HEK293T (cell line): ENCODE measurements around the gene LIME1.

Source experiments
- BHLHE40 ChIP-seq: fragments of 450-650 bp; IDR thresholded peaks from 2 replicates; pipeline ENCODE4 v1.6.1; 2016; ENCODE audit warnings: mild to moderate bottlenecking, moderate library complexity, borderline replicate concordance
- CTBP1 ChIP-seq: fragments of 450-650 bp; IDR thresholded peaks from 2 replicates; pipeline ENCODE4 v1.6.1; 2016; ENCODE audit warnings: borderline replicate concordance
- ELF4 ChIP-seq: fragments of 450-650 bp; IDR thresholded peaks from 2 replicates; pipeline ENCODE4 v1.6.1; 2017; ENCODE audit warnings: antibody characterized with exemption
- FOXK2 ChIP-seq: fragments of 450-650 bp; IDR thresholded peaks from 2 replicates; pipeline ENCODE4 v1.6.1; 2016; ENCODE audit warnings: mild to moderate bottlenecking
- FOXM1 ChIP-seq: fragments of 450-650 bp; IDR thresholded peaks from 2 replicates; pipeline ENCODE4 v1.6.1; 2017; ENCODE audit warnings: mild to moderate bottlenecking, borderline replicate concordance
- LEF1 ChIP-seq: fragments of 450-650 bp; IDR thresholded peaks from 2 replicates; pipeline ENCODE4 v1.6.1; 2017; ENCODE audit warnings: mild to moderate bottlenecking, borderline replicate concordance
- NFRKB ChIP-seq: fragments of 450-650 bp; IDR thresholded peaks from 2 replicates; pipeline ENCODE4 v1.6.1; 2016; ENCODE audit warnings: mild to moderate bottlenecking, moderate library complexity
- SP1 ChIP-seq: fragments of 450-650 bp; IDR thresholded peaks from 2 replicates; pipeline ENCODE4 v1.6.1; 2017
- SUZ12 ChIP-seq: fragments of 450-650 bp; IDR thresholded peaks from 2 replicates; pipeline ENCODE4 v1.6.1; 2016; ENCODE audit warnings: mild to moderate bottlenecking
- TF ChIP-seq, protein P1 (sequence below): fragments of 450-650 bp; IDR thresholded peaks from 2 replicates; pipeline ENCODE4 v1.6.1; 2016

DNA sequence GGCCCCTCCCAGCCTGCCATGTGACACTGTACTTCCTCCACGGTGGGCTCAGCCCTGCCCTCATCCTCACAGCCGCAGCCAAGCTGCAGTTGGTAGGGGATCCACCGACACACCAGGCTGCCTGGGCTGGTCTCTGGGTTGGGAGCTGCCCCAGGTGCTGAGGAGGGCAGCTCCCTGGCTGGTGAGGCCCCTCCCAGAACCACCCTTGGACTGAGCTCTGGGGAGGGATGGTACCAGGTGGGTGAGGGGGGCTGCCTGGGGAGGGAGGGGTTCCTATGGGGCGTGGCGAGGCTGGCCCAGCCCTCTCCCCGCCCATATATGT lies 40.2 kb upstream of the LIME1 start:
- TF ChIP-seq SP1, result no peak
- TF ChIP-seq, protein P1, sequence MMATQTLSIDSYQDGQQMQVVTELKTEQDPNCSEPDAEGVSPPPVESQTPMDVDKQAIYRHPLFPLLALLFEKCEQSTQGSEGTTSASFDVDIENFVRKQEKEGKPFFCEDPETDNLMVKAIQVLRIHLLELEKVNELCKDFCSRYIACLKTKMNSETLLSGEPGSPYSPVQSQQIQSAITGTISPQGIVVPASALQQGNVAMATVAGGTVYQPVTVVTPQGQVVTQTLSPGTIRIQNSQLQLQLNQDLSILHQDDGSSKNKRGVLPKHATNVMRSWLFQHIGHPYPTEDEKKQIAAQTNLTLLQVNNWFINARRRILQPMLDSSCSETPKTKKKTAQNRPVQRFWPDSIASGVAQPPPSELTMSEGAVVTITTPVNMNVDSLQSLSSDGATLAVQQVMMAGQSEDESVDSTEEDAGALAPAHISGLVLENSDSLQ, result no peak
- no peak for TF ChIP-seq BHLHE40
- no peak for TF ChIP-seq FOXM1
- no peak for TF ChIP-seq SUZ12
- TF ChIP-seq ELF4, result no peak
- TF ChIP-seq CTBP1, result no peak
- no peak for TF ChIP-seq FOXK2
- no peak for TF ChIP-seq NFRKB
- no peak for TF ChIP-seq LEF1
